ENCODE data around the gene CELF2. TPM values are rescaled to one million over a fixed set of nuclear protein-coding genes. Genes with fewer than 3 reads are reported as not detected.

CELF2 gene
- total and polyA plus RNA-seq, 2 of the 4 experiments (the other 2 are of a cell fraction) = 3.5 to 6.6 TPM

GRCh38 chr10:11183015-11183414, 165.3 kb downstream of the CELF2 start:
- no peaks in the 10 kb centered on the region for H3K9me1 ChIP-seq (ENCODE audit: insufficient read depth, low read length)
- POLR2A ChIA-PET (ENCODE audit: unreplicated experiment) = no interaction called here
- no peak overlapping the region for H4K5ac ChIP-seq (ENCODE audit: low read depth, low read length)
- no peak overlapping the region for H2AK9ac ChIP-seq (replicated peaks; ENCODE audit: low read depth, low read length, poor library complexity)
- in situ Hi-C loops (cut with MboI; ENCODE audit: low sequenced_read_pairs) = no loop called here
- H4K20me1 ChIP-seq (ENCODE audit: insufficient read depth, low read length) = no peaks in the 10 kb centered on the region
- dilution Hi-C loops (cut with HindIII; ENCODE audit: low sequenced_read_pairs, unreplicated experiment) = no loop called here
- no peak overlapping the region for H3K4ac ChIP-seq (ENCODE audit: low read depth, low read length)
- H3K27me3 ChIP-seq (ENCODE audit: control insufficient read depth, insufficient read depth, low read length) = no peaks in the 10 kb centered on the region
- H3K4me2 ChIP-seq (ENCODE audit: low read depth, low read length) = no peak overlapping the region
- H3K9me3 ChIP-seq (ENCODE audit: control insufficient read depth, insufficient read depth, low read length) = peaks cover 4% of the 10 kb centered on the region
- no peak overlapping the region for H3K9ac ChIP-seq (ENCODE audit: low read depth, low read length)
- no peak overlapping the region for H2BK120ac ChIP-seq (ENCODE audit: low read depth, low read length)
- no peak overlapping the region for H3K23ac ChIP-seq (ENCODE audit: low read depth, low read length)
- ATAC-seq (ENCODE audit: low read depth) = no peak
- no peak overlapping the region for H4K8ac ChIP-seq (ENCODE audit: low read depth in 2 of 2, low read length in 2 of 2)
- no CpG with 5 or more reads among the region's 2 CpGs for WGBS, 2 experiments (ENCODE audit: extremely low coverage in 2 of 2, insufficient read length in 1 of 2)
- no peak overlapping the region for H3K56ac ChIP-seq (ENCODE audit: extremely low read depth, insufficient read depth, low read length)
- DNase-seq = no peak
- CTCF ChIA-PET = no interaction called here
- no TSS peak for BruUV-seq (replicated peaks)
- H4K91ac ChIP-seq (ENCODE audit: insufficient read depth, low read depth, low read length) = no peak overlapping the region
- no peak overlapping the region for H2BK15ac ChIP-seq (ENCODE audit: low read depth, low read length)
- H3K4me1 ChIP-seq (ENCODE audit: control insufficient read depth, insufficient read depth, low read length) = no peaks in the 10 kb centered on the region
- no peak overlapping the region for H2AK5ac ChIP-seq (ENCODE audit: low read depth, low read length)
- TF ChIP-seq CHD1 (IDR thresholded peaks at IDR 0.05; ENCODE audit: low read depth, low read length) (no peak), NFE2L2 (IDR thresholded peaks at IDR 0.05; ENCODE audit: low read depth, low read length) (no peak), CEBPB (IDR thresholded peaks at IDR 0.05; ENCODE audit: low read depth, low read length) (no peak), RFX5 (IDR thresholded peaks at IDR 0.05; ENCODE audit: low read depth, low read length) (no peak), RAD21 (IDR thresholded peaks at IDR 0.05; ENCODE audit: low read length) (no peak), POLR2A (IDR thresholded peaks at IDR 0.05; ENCODE audit: low read depth, low read length) (no peak), BHLHE40 (IDR thresholded peaks at IDR 0.05; ENCODE audit: low read depth, low read length) (no peak), FOS (IDR thresholded peaks at IDR 0.05; ENCODE audit: low read depth, low read length) (no peak), CTCF (conservative IDR thresholded peaks at IDR 0.05; ENCODE audit: low read depth, low read length) (no peak), MXI1 (IDR thresholded peaks at IDR 0.05; ENCODE audit: borderline replicate concordance, low read depth, low read length) (no peak), MAFK (IDR thresholded peaks at IDR 0.05; ENCODE audit: low read depth, low read length) (no peak), ELK1 (IDR thresholded peaks at IDR 0.05; ENCODE audit: borderline replicate concordance, low read depth, low read length) (no peak), MAZ (IDR thresholded peaks at IDR 0.05; ENCODE audit: borderline replicate concordance, low read depth, low read length) (no peak), RCOR1 (IDR thresholded peaks at IDR 0.05; ENCODE audit: insufficient replicate concordance, low read length) (no peak), SMC3 (IDR thresholded peaks at IDR 0.05; ENCODE audit: low read depth, low read length) (no peak)
- TF ChIP-seq, protein P1, sequence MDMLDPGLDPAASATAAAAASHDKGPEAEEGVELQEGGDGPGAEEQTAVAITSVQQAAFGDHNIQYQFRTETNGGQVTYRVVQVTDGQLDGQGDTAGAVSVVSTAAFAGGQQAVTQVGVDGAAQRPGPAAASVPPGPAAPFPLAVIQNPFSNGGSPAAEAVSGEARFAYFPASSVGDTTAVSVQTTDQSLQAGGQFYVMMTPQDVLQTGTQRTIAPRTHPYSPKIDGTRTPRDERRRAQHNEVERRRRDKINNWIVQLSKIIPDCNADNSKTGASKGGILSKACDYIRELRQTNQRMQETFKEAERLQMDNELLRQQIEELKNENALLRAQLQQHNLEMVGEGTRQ (IDR thresholded peaks at IDR 0.05; ENCODE audit: low read depth, low read length) = no peak
- no peak overlapping the region for H3K14ac ChIP-seq (replicated peaks; ENCODE audit: low read depth, low read length)
- no peak overlapping the region for H2AFZ ChIP-seq (replicated peaks; ENCODE audit: low read length, poor library complexity)
- H3K4me3 ChIP-seq (ENCODE audit: insufficient read depth, low read depth, low read length) = no peak overlapping the region
- H3K18ac ChIP-seq (ENCODE audit: low read depth, low read length) = no peak overlapping the region
- no peak overlapping the region for H2BK5ac ChIP-seq (ENCODE audit: low read depth, low read length, poor library complexity, severe bottlenecking)
- no peaks in the 10 kb centered on the region for H3K79me1 ChIP-seq (ENCODE audit: low read depth in 1 of 2, low read length in 2 of 2)
- H2BK20ac ChIP-seq (ENCODE audit: low read depth, low read length) = no peak overlapping the region
- H3K36me3 ChIP-seq (ENCODE audit: control insufficient read depth, insufficient read depth, low read length) = no peaks in the 10 kb centered on the region
- intact Hi-C loops (cut with micrococcal nuclease) = no loop called here
- no peak overlapping the region for H3K27ac ChIP-seq (ENCODE audit: insufficient read depth, low read length)
